NCI-H510A treated with DMSO at 0.1 percent for 48 hours (cell line): ENCODE measurements around the gene SPDYE4.
"Not testable (repeated sequence)": the region's sequence is repeated elsewhere in the genome, so short reads cannot be mapped to it uniquely, and the experiment has no call there.

Source experiments
- DNase-seq: peaks from one replicate; lab custom pipeline; 2025; lab: John Stamatoyannopoulos, UW

SPDYE4 gene

DNA sequence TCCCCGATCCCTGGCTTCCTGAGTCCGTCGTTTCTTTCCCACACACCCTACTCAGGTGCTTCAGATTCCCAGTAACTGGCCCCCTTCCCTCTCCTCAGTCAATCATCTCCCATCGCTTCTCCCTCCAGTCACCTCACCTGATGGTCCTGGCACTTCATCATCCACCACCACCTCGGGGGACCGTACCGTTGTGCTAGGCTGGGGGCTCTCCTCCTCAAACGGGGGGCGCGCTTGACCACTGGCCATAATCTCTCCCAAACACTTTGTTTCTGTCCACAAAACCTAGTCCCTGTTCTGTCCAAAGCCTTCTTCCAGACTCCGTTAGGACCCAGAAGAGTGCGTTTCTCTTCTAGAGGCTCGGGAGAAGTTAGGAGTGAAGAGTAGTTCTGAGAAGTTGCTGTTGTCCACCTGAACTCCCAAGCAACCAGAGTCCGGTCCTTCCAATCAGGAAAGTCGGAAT is at the start of gene SPDYE4:
Gene SPDYE4 (minus strand): TSS at position 410 of the 460 bp plus-strand sequence. CDS start 164 bp downstream, at position 246.
- DNase-seq, result no peak

DNA sequence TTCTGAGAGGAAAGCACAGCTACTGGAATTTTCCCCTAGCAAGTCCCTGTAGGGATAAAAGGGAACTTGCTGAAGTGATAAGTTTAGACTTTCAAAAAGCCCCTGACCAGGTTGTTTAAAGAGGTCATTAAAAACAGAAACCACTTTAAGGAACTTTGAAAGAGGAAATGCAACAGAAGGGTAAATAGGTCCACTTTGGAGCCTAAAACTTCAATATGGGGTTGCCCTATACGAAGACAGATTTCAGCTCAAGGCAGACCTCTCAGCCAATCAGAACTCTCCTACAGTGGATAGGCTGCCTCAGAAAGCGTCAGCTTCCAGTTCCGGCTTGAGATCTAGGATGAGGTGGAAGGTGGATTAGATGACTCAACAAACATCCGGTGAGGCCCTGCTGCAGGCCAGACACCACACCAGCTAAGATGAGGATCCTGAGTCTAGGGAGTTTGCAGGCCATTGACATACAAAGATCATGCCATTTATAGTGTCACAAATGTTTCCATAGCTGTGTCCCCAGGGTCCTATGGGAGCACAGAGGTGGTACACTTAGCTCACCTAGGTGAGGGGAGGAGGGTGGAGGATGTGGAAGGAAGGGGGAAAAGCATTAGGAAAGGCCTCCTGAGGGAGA is 48.7 kb upstream of the SPDYE4 start:
- no peak for DNase-seq

DNA sequence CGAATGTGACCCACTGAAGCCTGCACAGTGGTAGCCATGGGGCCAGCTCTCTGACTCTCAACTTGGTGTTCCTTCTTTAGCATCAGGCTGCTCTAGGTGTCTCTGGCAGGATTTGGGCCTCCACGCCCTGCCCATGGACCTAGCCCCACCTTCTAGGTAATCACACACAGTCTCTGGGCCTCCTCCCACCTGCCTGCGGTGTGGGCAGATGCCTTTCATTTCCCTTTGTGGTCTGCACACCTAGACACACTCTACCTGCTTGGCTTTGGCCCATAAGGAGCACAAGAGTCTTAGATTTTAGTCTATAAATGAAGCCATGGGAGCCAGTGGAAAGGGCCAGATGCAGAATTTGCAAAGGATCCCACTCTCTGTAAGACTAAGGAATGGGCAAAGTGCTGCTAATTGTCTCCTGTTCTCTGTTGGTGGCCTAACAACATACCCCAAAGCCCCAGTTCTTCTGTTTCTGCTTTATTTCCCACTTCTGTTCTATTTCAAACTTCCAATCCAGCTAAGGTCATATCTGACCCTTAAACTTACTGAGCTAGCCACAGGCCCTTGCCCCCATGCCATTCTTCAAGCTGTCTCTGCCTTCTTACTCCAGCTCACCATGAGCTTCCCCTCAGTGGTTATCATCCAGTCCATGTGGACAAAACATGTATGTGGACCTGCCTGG is 48.0 kb upstream of the SPDYE4 start:
- no peak for DNase-seq

DNA sequence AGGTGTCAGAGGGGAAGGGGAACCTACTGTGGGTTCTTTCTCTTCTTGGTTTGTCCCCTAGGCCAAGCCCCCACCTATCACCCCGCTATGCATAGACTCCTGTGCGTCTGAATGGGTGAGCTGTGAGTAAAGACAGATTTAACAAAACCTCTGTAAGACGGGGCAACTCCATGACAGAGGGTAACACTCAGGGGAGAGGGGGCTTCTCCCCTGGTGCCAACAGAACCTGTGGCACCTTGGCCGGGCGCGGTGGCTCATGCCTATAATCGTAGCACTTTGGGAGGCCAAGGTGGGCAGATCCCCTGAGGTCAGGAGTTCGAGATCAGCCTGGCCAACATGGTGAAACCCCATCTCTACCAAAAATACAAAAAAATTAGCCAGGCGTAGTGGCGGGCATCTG is 47.0 kb upstream of the SPDYE4 start:
- not testable (repeated sequence) for DNase-seq

GRCh38 chr17:8803531-8804420 is 45.4 kb upstream of the SPDYE4 start:
- DNase-seq, result no peak

GRCh38 chr17:8801135-8801840 is 42.9 kb upstream of the SPDYE4 start:
- no peak for DNase-seq

DNA sequence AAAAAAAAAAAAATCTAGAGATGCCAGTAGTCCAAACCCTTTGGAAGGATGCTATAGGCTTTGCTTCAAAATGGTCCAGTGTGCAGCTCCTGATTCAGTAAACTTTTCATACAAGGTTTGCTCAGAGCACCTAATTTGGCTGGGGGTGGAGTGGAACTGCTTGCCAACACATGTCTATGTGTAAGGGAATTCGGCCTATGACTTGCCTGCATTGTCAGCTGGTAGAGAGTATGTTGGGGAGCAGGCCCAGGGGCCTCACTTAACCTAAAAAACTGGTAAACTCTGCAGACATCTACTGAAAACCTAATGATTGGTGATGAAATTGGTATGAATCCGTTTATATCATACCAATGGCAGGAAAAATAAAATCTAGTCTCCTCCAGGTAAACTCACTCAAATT is 42.3 kb upstream of the SPDYE4 start:
- DNase-seq, result no peak

GRCh38 chr17:8799570-8800212 is 41.3 kb upstream of the SPDYE4 start:
- no peak for DNase-seq

- no peak for DNase-seq
These were observed 40.7 kb upstream of the SPDYE4 start, which contains the start of gene MFSD6L for GRCh38 chr17:8798846-8799569. Gene MFSD6L, minus strand, starts transcription at chr17:8799365. Its CDS starts 245 bp downstream, at chr17:8799120.

GRCh38 chr17:8798176-8798845 is 40.0 kb upstream of the SPDYE4 start:
- no peak for DNase-seq

DNA sequence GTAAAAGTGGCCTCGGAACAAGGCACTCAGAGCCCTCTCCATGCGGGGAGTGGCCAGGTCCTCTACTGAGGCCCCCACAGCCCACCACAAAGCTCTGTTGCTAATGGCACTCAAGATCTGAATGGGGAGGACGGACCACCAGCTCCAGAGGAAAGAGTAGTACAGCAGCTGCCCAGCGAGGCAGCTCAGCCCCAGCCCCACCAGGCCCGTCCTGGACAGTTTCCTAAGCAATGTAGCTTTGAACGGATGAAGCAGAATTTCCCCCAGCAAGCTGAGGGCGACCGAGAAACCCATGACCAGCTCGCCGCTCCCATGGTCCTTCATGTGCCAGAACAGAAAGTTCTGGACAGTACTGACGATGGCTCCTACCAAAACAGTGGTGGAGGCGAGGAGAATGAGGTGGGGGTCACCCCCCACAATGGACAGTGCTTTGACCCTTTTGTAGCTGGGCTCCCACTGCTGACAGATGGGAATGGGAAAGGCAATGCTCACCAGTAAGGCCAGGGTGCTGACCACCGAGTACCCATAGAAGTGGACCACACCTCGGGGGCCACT is 39.4 kb upstream of the SPDYE4 start:
- DNase-seq, result no peak

GRCh38 chr17:8794636-8795035 is 36.3 kb upstream of the SPDYE4 start:
- DNase-seq, result no peak

DNA sequence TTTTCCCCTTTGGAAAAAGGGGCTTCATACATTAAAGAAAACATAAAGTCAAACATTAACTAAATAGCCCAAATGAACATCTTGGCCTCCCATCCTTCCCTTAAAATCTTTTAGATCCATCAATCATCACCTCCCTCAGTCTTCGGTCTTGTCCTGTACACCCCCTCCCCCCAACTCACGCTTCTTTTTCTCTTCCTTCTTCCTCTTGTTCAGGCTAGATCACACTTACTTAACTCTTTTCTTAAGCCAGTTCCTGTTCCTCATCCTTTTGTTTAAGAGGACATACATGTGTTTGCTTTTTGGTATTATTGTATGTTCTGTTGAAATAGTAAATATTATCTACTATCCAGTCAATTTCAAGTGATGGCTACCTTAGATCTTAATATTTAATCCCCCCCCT is 35.3 kb upstream of the SPDYE4 start:
- no peak for DNase-seq

- DNase-seq, result no peak
These were observed 34.3 kb upstream of the SPDYE4 start for GRCh38 chr17:8792646-8793045.

- DNase-seq, result no peak
These were observed 33.5 kb upstream of the SPDYE4 start for GRCh38 chr17:8791910-8792270.

- DNase-seq, result no peak
These were observed 33.0 kb upstream of the SPDYE4 start for GRCh38 chr17:8791248-8791909.

- no peak for DNase-seq
These were observed 31.4 kb upstream of the SPDYE4 start for GRCh38 chr17:8789743-8790142.

DNA sequence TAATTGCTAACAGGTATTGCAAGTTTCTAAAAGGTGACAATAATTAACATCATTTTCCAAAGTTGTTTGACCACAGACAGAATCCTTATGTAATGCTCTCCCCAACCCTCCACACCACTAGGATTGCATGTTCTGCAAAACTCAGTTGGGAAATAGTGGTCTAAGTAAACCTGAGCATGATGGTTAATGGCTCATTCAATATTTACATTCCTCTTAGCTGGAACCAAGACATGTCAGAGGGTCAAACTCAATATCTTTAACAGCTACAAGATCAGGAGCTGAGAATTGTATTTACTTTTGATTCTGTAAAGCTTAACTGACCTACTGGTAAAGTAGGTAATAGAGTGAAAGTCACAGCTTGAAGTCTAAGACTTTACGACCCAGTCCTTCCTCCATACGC is 30.7 kb upstream of the SPDYE4 start:
- no peak for DNase-seq
